Peyer's patch (tissue), 4 donors: ENCODE data around the gene ZC2HC1C.

Experiments used
- CTCF ChIP-seq, 6 experiments: fragments of 450-650 bp in 4 of 6; fragments of 200-600 bp in 2 of 6; sonication (generic) in 1 of 6; IDR thresholded peaks; one replicate each; pipeline ENCODE4 v1.5.1; 2017 to 2019; ENCODE audit warnings: antibody characterized with exemption in 6 of 6, mild to moderate bottlenecking in 3 of 6, moderate library complexity in 1 of 6
- POLR2A ChIP-seq, 2 donors: fragments of 450-650 bp; IDR thresholded peaks; one replicate each; pipeline ENCODE4 v1.5.1; 2017; ENCODE audit warnings: antibody characterized with exemption in 2 of 2, mild to moderate bottlenecking in 2 of 2, moderate library complexity in 2 of 2

- TF ChIP-seq CTCF (IDR thresholded peaks at IDR 0.05) (no peak), POLR2A (IDR thresholded peaks at IDR 0.05) (no peak)
These were observed 36.5 kb upstream of the ZC2HC1C start for GRCh38 chr14:75032939-75033338.
